Upper lobe of left lung (tissue), 6 donors: ENCODE results near the gene DNASE2. TPM values are rescaled to one million over a fixed set of nuclear protein-coding genes. Genes with fewer than 3 reads are reported as not detected.

Experiments used
- ATAC-seq, 2 donors: fragments of 200-7000 bp; cut with Tn5 transposase; one replicate each; pipeline ENCODE4 v1.9.1; 2022; ENCODE audit warnings: mild to moderate bottlenecking in 2 of 2, moderate library complexity in 2 of 2; ENCODE audit not compliant: low FRiP score in 2 of 2
- DNase-seq, 2 donors: peaks; one replicate each; pipeline ENCODE4 v3.0.0-alpha.2; 2019 to 2020
- H3K27ac ChIP-seq, 4 donors: fragments of 200-600 bp; sonication (generic); one replicate each; pipeline ENCODE4 v1.5.1; 2016 to 2019
- H3K27me3 ChIP-seq, 4 donors: fragments of 200-600 bp; sonication (generic); one replicate each; pipeline ENCODE4 v1.5.1; 2017 to 2019
- H3K36me3 ChIP-seq, 4 donors: fragments of 200-600 bp; sonication (generic); one replicate each; pipeline ENCODE4 v1.5.1; 2016 to 2019
- H3K4me1 ChIP-seq, 4 donors: fragments of 200-600 bp; sonication (generic); one replicate each; pipeline ENCODE4 v1.5.1; 2018 to 2019
- H3K4me3 ChIP-seq, 4 donors: fragments of 200-600 bp; sonication (generic); one replicate each; pipeline ENCODE4 v1.5.1; 2017 to 2019; ENCODE audit warnings: mild to moderate bottlenecking in 2 of 4, moderate library complexity in 1 of 4
- H3K9me3 ChIP-seq, 4 donors: fragments of 200-600 bp; sonication (generic); one replicate each; pipeline ENCODE4 v1.5.1; 2018 to 2019
- CTCF ChIP-seq, 6 experiments: fragments of 450-650 bp in 4 of 6; fragments of 200-600 bp in 2 of 6; sonication (generic) in 2 of 6; IDR thresholded peaks; one replicate each; pipeline ENCODE4 v1.5.1; 2016 to 2019; ENCODE audit warnings: antibody characterized with exemption in 6 of 6
- EP300 ChIP-seq, 4 donors: sonication (generic); formaldehyde crosslinking; IDR thresholded peaks; one replicate each; pipeline ENCODE4 v1.5.1; 2017; ENCODE audit warnings: antibody characterized with exemption in 4 of 4, control low read depth in 2 of 4
- POLR2A ChIP-seq, 4 donors: fragments of 450-650 bp; IDR thresholded peaks; one replicate each; pipeline ENCODE4 v1.5.1; 2016 to 2017; ENCODE audit warnings: antibody characterized with exemption in 4 of 4, mild to moderate bottlenecking in 2 of 4
- POLR2AphosphoS5 ChIP-seq, 2 donors: sonication (generic); formaldehyde crosslinking; IDR thresholded peaks; one replicate each; pipeline ENCODE4 v1.5.1; 2017; ENCODE audit warnings: antibody characterized with exemption in 2 of 2
- WGBS, 2 donors: methylation state at CpG; one replicate each; pipeline ENCODE4 v1.1.5; 2017 to 2018; 5-methylcytosine and 5-hydroxymethylcytosine counted together
- small RNA-seq, 4 donors: library from RNA; depleted of rRNA; stranded (forward); fragments of <200 nt; gene quantifications; one replicate each; pipeline ENCODE3, GENCODE V24; 2016
- total RNA-seq, 6 donors: library from RNA; depleted of rRNA in 4 of 6; stranded (reverse); fragments of >200 nt in 4 of 6; gene quantifications; one replicate each; pipeline versions ENCODE4 v1.1.0 to v1.2.1, GENCODE V29; 2016 to 2021
- donor health status: DM: no; HTN: no; CAD: no; lungs with moderate emphysema.
- donor health status: DM: no; HTN: yes; CAD: no; lungs with severe emphysema.

Gene DNASE2
- total RNA-seq, 6 donors from 2014 or later: 34.6 to 87.2 (median 60.1) TPM

- no peaks in the 10 kb centered on the region for H3K36me3 ChIP-seq
- TF ChIP-seq EP300 (IDR thresholded peaks at IDR 0.05) (no peak), POLR2AphosphoS5 (IDR thresholded peaks at IDR 0.05) (no peak), CTCF (IDR thresholded peaks at IDR 0.05) (no peak), POLR2A (IDR thresholded peaks at IDR 0.05) (no peak)
- H3K27ac ChIP-seq: no peak overlapping the region
- ATAC-seq (no peak), DNase-seq (no peak)
- 0 to 11% methylated on average over 1 of the region's 5 CpGs for WGBS, 2 donors
- H3K4me1 ChIP-seq: peaks cover 18 to 44% (median 22%) of the 10 kb centered on the region in 4 donors
- peak overlapping the region in 3 of 4 donors; percentile 42 to 53 (median 45) for H3K4me3 ChIP-seq
- H3K9me3 ChIP-seq: no peaks in the 10 kb centered on the region
- peaks cover 4 to 67% (median 40%) of the 10 kb centered on the region in 4 donors for H3K27me3 ChIP-seq
Measured at GRCh38 chr19:12833418-12833737, 47.9 kb downstream of the DNASE2 start.

GRCh38 chr19:12828494-12828893, 52.8 kb downstream of the DNASE2 start:
- TF ChIP-seq CTCF (IDR thresholded peaks at IDR 0.05): no peak
- TF ChIP-seq POLR2A (IDR thresholded peaks at IDR 0.05): no peak
- TF ChIP-seq POLR2AphosphoS5 (IDR thresholded peaks at IDR 0.05): no peak
- TF ChIP-seq EP300 (IDR thresholded peaks at IDR 0.05): no peak
- DNase-seq (no peak), ATAC-seq (no peak)
- H3K27ac ChIP-seq: no peak overlapping the region
- H3K36me3 ChIP-seq: no peaks in the 10 kb centered on the region
- WGBS, 2 donors: 5 to 10% methylated on average over 15 to 22 of the region's 23 CpGs
- peaks cover 4 to 39% (median 17%) of the 10 kb centered on the region in 4 donors for H3K27me3 ChIP-seq
- H3K9me3 ChIP-seq: no peaks in the 10 kb centered on the region
- no peak overlapping the region for H3K4me3 ChIP-seq
- H3K4me1 ChIP-seq: peaks cover 14 to 27% (median 16%) of the 10 kb centered on the region in 4 donors

- peak overlapping the region in 1 of 4 donors; percentile 17 for H3K4me3 ChIP-seq
- peaks cover 0 to 23% (median 7%) of the 10 kb centered on the region in 4 donors for H3K27me3 ChIP-seq
- TF ChIP-seq POLR2AphosphoS5 (IDR thresholded peaks at IDR 0.05) (no peak), CTCF (IDR thresholded peaks at IDR 0.05) (peak in 1 of 6 experiments; percentile 15)
- 6 to 9% methylated on average over 33 to 38 of the region's 46 CpGs for WGBS, 2 donors
- peaks cover 4 to 14% (median 9%) of the 10 kb centered on the region in 4 donors for H3K4me1 ChIP-seq
- H3K27ac ChIP-seq: no peak overlapping the region
- no peaks in the 10 kb centered on the region for H3K36me3 ChIP-seq
- no peaks in the 10 kb centered on the region for H3K9me3 ChIP-seq
- ATAC-seq (no peak), DNase-seq (peak in 1 of 2 donors; percentile 85)
Measured at GRCh38 chr19:12825254-12826131, 55.8 kb downstream of the DNASE2 start.

Small RNAs within 50 kb of the gene (small RNA-seq; reads per million reads assigned to genes)
- gene MIR5695: 0 to 0.33 (median 0.03) reads per million in 4 donors
- gene MIR6794: 0 reads per million in 4 donors

Other genes starting within 250 kb of the DNASE2 start
- 100 to 1,000 TPM in 5 of 6 donors, 10 to 100 TPM in 1; 56.8 to 299 (median 121) TPM for gene MAN2B1, start 214.7 kb downstream of the DNASE2 start, total RNA-seq
- 10 to 100 TPM in 2 of 6 donors, 1 to 10 TPM in 4; 6.1 to 12.9 (median 8.4) TPM for gene WDR83, start 214.6 kb downstream of the DNASE2 start, total RNA-seq
- 100 to 1,000 TPM in 2 of 6 donors, 10 to 100 TPM in 4; 71.6 to 190 (median 94.3) TPM for gene DHPS, start 199.6 kb downstream of the DNASE2 start, total RNA-seq
- not detected for gene GNG14, start 193.5 kb downstream of the DNASE2 start, total RNA-seq
- 10 to 100 TPM in 2 of 6 donors, 1 to 10 TPM in 4; 6.5 to 13.7 (median 8.7) TPM for gene FBXW9, start 184.8 kb downstream of the DNASE2 start, total RNA-seq
- 100 to 1,000 TPM in 1 of 6 donors, 10 to 100 TPM in 5; 43.5 to 124 (median 46.1) TPM for gene TNPO2, start 157.5 kb downstream of the DNASE2 start, total RNA-seq
- 100 to 1,000 TPM; 156 to 324 (median 261) TPM for gene TRIR, start 146.8 kb downstream of the DNASE2 start, total RNA-seq
- gene GET3, start 144.0 kb downstream of the DNASE2 start, total RNA-seq: 10 to 100 TPM; 14.7 to 71.7 (median 49.8) TPM
- gene BEST2, start 129.7 kb downstream of the DNASE2 start, total RNA-seq: under 1 TPM in 1 of 6 donors, not detected in 5; 0.11 TPM
- 100 to 1,000 TPM in 2 of 6 donors, 10 to 100 TPM in 4; 48.9 to 367 (median 79.6) TPM for gene HOOK2, start 105.9 kb downstream of the DNASE2 start, total RNA-seq
- gene JUNB, start 90.0 kb downstream of the DNASE2 start, total RNA-seq: 100 to 1,000 TPM; 127 to 422 (median 354) TPM
- 100 to 1,000 TPM in 4 of 6 donors, 10 to 100 TPM in 2; 57.6 to 173 (median 123) TPM for gene PRDX2, start 79.6 kb downstream of the DNASE2 start, total RNA-seq
- gene THSD8, start 79.4 kb downstream of the DNASE2 start, total RNA-seq: 1 to 10 TPM in 2 of 6 donors, not detected in 4; 4.6 to 6.0 TPM
- gene RNASEH2A, start 74.9 kb downstream of the DNASE2 start, total RNA-seq: 1 to 10 TPM; 4.2 to 7.6 (median 5.6) TPM
- not detected for gene RTBDN, start 46.9 kb downstream of the DNASE2 start, total RNA-seq
- under 1 TPM in 3 of 6 donors, not detected in 3; 0.17 to 0.89 (median 0.61) TPM for gene MAST1, start 42.9 kb downstream of the DNASE2 start, total RNA-seq
- gene KLF1, start 5.8 kb upstream of the DNASE2 start, total RNA-seq: under 1 TPM in 4 of 6 donors, not detected in 2; 0.17 to 0.89 (median 0.42) TPM
- gene GCDH, start 9.7 kb upstream of the DNASE2 start, total RNA-seq: 10 to 100 TPM; 19.3 to 47.1 (median 33.3) TPM
- not detected for gene SYCE2, start 37.8 kb upstream of the DNASE2 start, total RNA-seq
- gene FARSA, start 52.3 kb upstream of the DNASE2 start, total RNA-seq: 100 to 1,000 TPM in 1 of 6 donors, 10 to 100 TPM in 5; 35.3 to 104 (median 53.4) TPM
- 1,000 to 10,000 TPM in 1 of 6 donors, 100 to 1,000 TPM in 5; 171 to 1,351 (median 423) TPM for gene CALR, start 57.2 kb upstream of the DNASE2 start, total RNA-seq
- 100 to 1,000 TPM in 3 of 6 donors, 10 to 100 TPM in 3; 69.1 to 115 (median 98.8) TPM for gene RAD23A, start 64.4 kb upstream of the DNASE2 start, total RNA-seq
- 10 to 100 TPM; 15.3 to 43.8 (median 26.6) TPM for gene GADD45GIP1, start 75.8 kb upstream of the DNASE2 start, total RNA-seq
- not detected for gene DAND5, start 88.1 kb upstream of the DNASE2 start, total RNA-seq
- 100 to 1,000 TPM in 3 of 6 donors, 10 to 100 TPM in 3; 64.0 to 188 (median 107) TPM for gene NFIX, start 114.0 kb upstream of the DNASE2 start, total RNA-seq
- 10 to 100 TPM; 22.6 to 55.5 (median 31.4) TPM for gene LYL1, start 221.4 kb upstream of the DNASE2 start, total RNA-seq
- 10 to 100 TPM; 27.2 to 92.2 (median 33.1) TPM for gene TRMT1, start 235.3 kb upstream of the DNASE2 start, total RNA-seq
- gene NACC1, start 236.8 kb upstream of the DNASE2 start, total RNA-seq: 10 to 100 TPM; 22.0 to 96.1 (median 55.7) TPM